GM19372 (cell line): ENCODE measurements around the gene AK8.
"Not testable (repeated sequence)": the region's sequence is repeated elsewhere in the genome, so short reads cannot be mapped to it uniquely, and the experiment has no call there.

Experiments
- ATAC-seq: cut with Tn5 transposase; IDR thresholded peaks from one replicate; pipeline ENCODE4 v1.9.1; 2021; ENCODE audit warnings: mild to moderate bottlenecking, low read depth, moderate library complexity; ENCODE audit not compliant: unreplicated experiment

Gene AK8

DNA sequence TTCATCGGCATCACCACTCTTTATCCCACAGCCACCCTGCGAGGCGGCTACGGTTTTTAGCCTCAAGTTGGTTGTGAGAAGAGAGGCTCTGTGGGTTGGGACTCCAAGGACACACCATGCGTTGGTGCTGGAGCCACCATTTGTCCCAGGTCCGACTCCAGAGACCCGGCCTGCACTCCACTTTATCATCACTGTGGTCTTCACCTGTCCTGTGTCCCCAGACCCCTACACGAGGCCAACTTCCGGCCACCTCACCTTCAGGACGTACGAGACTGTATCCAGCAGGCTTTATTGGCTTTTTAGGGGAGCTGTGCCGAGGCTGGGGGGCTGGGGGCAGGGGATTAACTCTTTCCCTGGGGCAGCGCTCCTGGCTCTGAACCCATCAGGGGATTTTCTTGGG, 152.8 kb downstream of the AK8 start:
- ATAC-seq = no peak

DNA sequence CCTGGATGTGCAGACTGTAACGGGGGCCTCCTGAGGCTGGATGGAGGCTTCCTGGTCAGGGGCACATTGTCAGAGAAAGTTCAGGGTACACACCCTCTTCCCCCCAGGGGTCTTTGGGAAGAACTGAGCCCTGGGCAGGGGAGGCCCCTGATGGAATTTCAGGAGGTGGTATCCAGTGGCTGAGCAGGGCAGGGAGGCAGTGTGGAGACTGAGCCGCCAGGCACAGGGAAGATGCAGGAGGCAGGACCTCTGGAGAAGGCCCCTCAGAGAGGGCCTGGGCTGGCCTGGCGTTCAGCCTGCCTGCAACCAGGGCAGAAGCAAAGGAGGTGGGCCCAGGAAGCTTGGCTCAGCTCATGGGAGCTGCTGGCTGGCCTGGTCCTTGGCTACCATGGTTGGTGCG, 154.3 kb downstream of the AK8 start:
- ATAC-seq = no peak

DNA sequence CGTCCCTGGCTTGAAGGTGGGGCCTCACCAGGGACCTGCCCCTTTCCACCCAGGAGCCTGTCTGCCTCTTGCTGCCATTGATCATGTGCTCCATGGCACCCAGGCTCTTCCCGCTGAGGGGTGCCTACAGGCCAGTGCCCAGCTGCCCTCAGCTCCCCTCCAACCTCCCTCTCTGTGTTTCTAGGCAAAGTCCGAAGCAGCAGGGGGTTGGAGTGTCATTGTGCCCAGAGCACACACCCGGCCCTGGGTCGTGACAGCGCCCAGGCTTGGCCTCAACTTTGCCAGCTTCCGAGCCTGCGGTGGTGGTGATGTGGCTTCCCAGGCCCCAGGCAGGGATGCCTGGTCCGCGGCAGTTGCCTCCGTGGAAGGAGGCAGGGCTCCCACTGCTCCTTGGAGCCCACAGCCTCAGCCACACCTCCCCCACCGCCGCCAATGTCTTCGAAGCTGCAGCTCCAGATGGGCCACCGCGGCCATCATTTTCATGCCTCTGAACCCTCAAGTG, 155.5 kb downstream of the AK8 start:
- no peak for ATAC-seq

DNA sequence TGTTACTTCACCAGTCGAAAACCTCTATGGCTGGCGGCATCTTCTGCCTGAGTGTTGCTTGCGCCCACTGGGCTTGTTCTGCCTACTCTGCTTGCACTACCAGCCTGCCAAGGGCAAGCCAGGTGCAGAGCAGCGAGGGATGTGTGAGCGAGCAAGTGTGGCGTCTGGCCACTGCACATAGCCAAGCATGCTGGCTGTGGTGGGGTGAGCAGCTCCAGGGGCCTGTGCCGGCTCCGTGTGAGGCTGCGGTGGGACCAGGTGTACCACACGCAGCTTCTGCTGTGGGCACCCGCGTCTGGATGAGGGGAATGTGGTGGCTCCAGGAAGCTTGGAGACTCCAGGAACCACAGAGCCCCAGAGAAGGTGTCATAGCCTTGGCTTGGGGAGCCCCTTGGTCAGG, 156.4 kb downstream of the AK8 start:
- no peak for ATAC-seq

DNA sequence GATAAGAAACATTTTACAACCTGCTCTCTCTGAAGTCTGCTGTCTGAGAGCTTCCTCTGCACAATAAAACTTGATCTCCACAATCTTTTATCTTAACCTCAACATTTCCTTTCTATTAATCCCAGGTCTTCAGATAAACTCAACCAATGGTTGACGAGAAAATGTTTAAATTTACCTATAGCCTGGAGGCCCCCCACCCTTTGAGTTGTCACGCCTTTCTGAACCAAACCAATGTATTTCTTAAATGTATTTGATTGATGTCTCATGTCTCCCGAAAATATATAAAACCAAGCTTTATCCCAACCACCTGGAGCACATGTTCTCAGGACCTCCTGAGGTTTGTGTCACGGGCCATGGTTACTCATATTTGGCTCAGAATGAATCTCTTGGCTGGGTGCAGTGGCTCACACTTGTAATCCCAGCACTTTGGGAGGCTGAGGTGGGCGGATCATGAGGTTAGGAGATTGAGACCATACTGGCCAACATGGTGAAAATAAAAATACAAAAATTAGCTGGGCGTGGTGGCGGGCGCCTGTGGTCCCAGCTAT, 159.6 kb downstream of the AK8 start:
- ATAC-seq = not testable (repeated sequence)

DNA sequence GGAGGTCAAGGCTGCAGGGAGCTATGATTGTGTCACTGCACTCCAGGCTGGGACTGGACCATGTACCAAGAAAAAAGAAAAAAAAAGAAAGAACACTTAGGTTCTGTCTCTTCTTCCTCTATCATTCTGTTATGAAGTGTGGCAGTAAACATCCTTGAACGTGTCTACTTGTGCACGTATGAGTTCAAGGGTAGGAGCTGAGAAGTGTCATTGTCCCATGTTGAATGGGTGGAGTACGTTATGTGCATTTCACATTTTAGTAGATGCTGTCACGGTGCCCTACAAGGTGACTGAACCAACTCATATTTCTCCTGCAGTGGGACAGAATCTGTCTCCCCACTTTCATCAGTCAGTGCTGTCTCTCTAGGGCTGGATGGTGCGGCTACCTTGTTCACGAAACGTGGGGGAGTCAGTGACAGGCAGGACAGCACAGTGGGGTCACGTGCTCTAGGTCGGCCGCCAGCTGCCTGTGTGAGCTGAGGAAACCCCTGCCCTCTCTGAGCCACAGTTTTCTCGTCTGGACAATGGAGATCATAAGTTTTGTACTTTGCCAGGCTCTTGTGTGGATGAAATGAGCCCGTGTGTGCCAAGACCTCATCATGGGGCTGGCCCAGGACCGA, 160.6 kb downstream of the AK8 start:
- ATAC-seq = no peak

DNA sequence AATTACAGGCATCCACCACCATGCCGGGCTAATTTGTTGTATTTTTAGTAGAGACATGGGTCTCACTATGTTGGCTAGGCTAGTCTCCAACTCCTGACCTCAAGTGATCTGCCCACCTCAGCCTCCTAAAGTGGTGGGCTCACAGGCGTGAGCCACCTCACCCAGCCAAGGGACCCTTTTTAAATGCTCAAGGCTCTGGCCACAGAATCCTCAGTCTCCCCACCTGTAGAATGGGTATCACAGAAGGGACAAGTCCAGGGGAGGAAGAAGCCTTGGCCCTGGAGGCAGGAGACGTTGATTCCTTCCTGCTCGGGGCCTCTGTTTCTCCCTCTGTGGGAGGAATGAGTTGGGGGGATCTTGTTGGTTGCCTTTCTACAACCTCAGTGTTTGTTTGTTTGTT, 162.1 kb downstream of the AK8 start:
- ATAC-seq = no peak

DNA sequence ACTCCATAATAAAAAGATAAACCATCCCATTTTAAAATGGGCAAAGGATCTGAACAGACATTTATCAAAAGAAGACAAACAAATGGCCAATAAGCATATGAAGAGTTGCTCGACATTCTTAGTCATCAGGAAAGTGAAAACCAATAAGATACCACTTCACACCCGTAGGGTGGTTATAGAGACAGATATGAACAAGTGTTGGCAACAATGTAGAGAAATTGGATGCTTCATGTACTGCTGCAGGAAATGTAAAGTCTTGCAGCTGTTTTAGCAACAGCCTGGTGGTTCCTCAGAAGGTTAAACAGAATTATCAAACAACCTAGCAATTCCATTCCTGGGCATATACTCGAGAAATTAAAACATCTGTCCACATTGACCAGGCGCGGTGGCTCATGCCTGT, 165.3 kb downstream of the AK8 start:
- ATAC-seq = no peak

DNA sequence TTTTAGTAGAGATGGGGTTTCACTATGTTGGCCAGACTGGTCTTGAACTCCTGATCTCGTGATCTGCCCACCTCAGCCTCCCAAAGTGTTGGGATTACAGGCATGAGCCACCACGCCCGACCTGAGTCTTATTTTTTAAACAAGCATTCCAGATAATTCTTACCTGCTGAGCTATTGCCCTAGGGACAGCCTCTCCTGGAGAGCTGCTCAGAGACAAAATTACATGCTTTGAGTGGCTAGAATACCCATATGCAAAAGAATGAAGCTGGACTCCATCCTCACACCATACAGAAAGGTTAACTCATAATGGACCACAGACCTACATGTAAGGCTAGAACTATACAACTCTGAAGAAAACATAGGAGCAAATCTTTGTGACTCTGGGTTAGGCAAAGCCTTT, 166.2 kb downstream of the AK8 start:
- no peak for ATAC-seq

DNA sequence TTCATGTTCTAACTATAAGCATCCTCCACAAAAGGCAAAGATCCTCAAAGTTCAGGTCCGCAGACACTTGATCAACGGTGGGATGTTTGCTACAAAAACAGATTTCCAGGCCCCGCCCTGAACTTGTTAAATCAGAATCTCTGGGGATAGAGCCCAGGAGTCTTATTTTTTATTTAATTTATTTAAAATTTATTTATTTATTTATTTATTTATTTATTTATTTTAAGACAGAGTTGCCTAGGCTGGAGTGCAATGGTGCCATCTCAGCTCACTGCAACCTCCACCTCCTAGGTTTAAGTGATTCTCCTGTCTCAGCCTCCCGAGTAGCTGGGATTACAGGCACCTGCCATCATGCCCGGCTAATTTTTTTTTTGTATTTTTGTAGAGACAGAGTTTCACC, 166.9 kb downstream of the AK8 start:
- ATAC-seq = not testable (repeated sequence)

DNA sequence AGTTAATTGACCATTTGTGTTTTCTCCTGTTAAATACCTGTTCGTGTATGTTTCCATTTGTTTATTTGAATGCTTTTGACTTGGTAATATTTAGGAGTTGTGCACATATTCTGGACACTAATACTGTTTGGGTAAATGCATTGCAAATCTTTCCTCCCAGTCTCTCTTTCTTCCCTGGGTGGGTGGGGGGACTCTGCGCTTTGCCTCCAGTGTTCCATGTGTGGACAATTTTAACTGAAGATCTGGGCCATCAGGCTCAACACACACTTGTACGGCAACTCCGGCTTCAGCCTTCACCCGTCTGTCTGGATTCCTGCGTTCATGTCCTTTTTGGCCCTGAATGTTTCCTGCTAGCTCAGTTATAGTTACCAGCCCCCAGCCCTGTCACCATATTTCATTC, 167.8 kb downstream of the AK8 start:
- no peak for ATAC-seq

DNA sequence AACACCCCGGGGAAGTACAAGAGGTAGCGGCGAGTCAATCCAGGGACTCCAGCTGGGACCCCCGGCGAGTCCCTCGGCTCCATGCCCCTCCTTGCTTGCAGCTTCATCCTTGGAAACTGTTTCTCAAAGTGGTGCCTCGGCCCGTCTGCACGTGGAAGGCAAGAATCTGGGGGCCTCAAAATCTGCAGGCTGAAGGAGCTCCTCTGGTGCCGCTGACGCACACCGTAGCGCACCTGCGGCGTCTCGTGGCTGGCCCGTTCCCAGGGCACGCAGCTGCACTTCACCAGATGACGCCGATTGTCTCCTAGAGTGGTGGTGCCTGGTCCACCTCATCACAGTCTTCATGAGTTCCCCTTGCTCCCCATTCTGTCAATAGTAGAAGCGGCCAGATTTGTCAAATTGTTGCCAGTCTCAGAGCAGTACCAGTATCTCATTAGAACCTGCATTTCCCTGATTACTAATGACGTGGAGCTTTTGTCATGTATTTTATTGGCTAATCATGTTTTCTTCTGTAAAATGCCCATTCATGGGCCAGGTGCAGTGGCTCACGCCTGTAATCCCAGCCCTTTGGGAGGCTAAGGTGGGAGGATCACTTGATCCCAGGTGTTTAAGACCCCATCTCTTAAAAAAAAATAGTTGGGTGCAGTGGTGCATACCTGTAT, 169.2 kb downstream of the AK8 start:
- ATAC-seq = no peak

DNA sequence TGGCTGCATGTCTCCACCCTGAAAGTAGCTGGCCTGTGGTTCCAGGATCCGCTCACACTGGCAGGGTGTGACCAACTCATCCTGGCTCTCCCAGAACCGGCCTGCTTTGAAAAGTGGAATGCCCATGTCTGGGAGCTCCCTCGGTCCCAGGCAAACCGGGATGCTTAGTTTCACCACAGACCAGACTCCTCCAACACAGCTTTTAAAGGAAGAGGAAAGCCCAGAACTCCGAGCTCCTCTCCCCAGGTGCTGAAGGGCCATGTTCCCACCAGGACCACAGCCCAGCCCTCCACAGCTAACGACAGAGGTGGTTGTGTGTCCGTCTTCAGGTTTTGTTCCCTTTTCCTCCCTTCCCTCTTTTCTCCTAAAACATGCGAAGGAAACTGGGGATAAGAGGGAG, 169.8 kb downstream of the AK8 start:
- ATAC-seq = no peak

DNA sequence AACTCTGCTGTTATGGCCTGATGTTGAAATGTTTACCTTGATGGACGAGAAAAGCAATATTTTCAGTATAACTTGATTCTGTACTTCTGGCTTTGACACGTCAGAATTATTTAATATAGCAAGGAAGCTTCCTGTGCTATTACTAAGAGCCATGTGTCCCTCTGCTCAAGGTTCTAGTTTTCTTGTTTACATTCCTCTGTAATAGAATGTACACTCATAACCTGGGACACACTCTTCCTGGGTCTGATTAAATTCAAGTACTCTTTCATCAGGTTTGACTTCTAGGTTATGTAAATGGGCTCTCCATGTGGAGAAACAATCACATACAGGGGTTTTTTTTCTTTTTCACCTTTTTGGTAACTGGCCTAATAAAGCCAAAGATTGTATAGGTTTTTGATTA, 174.7 kb downstream of the AK8 start:
- no peak for ATAC-seq

DNA sequence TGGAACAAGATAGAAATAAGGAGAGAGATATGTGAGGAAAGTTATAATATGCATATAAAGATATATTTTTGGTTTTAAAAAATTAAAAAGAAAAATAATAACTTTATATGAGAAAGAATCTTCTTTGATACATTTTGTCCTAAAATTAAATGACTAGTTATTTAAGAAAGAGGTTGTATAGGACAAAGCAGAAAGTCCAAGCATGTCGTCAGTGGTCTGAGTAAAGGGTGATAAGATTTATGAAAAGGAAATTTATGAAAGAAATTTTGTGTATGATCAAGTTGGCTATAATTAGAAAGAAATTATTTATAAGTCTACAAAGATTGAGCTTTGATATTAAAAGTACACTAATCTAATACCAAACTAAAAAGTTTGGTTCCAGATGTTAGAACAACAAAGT, 175.8 kb downstream of the AK8 start:
- no peak for ATAC-seq

DNA sequence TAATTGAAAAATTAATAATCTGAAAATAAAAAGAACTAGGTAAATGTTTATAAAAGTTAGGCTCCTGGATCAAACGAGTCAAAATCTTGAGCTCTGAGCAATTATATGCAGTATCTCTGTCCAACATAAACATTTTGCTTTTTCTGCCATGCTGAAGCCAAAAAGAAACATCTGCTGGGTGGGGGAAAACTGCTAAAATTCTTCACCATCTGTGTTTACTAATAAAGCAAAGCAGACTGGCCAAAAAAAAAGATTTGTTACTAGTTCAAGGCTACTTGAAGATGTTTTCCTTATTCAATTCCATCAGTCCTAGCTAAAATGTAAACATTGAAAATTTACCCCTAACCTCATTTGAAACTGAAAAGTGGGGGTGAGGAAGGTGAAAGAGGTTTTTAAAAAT, 178.1 kb downstream of the AK8 start:
- no peak for ATAC-seq

DNA sequence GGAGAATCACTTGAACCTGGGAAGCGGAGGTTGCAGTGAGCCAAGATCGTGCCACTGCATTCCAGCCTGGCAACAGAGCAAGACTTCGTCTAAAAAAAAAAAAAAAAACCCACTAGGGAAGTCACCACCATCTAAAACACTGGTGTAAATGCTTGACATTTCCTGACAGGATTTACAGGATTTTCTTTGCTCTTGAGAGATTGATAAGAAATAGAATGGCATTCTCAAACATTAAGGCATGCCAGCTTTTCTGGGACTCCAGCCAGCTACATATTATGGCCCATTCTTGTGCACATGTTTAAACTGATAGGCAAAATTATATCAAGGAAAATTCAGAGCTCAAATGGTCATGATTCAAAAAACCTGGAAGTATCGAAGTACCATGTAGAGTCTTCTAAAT, 179.1 kb downstream of the AK8 start:
- no peak for ATAC-seq

DNA sequence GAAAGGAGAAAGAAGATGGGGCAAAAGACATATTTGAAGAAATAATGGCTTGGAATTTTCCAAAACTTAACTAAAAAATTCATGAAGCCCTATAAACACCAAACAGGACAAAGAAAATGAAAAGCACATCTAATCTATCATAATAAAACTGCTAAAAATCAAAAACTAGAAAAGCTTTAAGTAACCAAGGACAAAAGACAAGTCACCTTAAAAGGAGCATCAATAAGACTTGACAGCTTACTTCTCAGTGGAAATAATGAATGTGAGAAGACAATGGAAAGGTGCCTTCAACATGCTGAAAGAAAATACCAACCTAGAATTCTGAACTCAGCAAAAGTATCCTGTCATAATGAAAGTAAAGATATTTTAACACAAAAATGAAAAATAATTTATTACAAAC, 180.9 kb downstream of the AK8 start:
- no peak for ATAC-seq

DNA sequence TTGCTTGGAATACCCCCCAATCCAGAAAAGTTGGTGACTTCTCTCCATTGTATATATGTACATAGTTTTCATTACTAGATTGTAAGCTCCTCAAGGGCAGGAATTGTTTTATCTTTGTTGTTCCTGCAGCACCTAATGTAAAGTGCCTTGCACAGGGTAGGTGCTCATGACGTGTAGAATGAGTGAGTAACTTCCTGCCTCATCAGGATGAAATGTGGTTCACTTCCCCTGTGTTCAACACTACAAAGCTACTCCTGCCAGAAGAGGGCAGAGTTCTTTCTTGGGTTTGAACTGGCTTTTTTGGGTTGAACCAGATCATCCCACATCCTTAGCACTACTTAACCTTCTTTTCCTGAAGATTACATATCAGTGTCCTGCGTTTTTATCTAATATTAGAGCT, 183.9 kb downstream of the AK8 start:
- no peak for ATAC-seq

DNA sequence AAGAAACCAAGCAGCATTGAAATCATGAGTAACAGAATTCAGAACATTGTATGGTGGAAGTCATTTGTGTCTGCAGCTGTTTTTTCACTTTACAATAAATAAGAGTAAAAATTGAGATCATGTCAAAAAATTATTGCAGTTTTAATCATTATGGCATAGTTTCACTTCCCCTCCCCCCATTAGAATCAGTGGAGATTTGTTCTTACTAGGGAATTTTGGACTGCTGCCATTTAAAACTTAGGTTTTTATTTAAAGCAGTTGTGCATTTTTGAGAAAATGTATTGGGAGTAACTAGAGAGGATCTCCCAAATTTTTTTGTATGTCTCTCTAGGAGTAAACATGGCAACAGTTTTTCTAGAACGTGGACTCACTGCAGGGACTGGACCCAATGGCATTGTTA, 187.4 kb downstream of the AK8 start:
- ATAC-seq = no peak

DNA sequence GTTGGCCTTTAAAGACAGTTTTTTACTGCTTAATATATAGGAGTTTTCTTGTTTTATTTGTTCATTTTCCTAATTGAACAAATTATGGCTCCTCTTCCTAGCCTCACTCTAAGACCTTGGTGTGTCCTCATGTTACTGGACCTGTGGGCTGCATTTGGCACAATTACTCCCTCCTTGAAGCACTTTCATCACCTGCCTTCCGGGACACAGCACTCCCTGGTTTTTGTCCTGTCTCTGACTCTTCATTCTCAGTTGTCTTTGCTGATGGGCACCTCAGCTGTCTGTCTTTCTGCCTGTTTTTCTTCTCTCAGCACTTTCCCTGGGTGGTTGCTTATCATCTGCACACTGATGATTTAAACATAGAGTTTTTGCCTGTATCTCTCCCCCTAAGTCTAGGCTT, 194.2 kb downstream of the AK8 start:
- no peak for ATAC-seq

DNA sequence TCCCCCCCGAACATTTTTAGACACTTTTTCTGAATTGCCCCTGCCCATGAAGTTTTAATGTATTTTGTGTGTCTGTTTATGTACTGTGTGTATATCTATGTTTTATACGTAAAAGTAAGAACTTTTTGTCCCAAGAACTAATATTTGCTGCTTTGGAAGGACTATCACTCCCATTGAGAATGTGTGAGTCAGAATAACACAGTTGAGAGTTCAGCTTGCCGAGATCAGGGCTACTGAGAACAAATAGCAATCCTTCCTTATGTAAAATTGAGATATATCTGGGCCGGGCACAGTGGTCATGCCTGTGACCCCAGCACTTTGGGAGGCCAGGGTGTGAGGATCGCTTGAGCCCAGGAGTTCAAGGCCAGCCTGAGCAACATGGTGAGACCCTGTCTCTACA, 196.5 kb downstream of the AK8 start:
- no peak for ATAC-seq
